Tibial nerve (tissue), 4 donors: ENCODE measurements around the gene CLIC2.
"Not testable (repeated sequence)": the region's sequence is repeated elsewhere in the genome, so short reads cannot be mapped to it uniquely, and the experiment has no call there.

Source experiments
- CTCF ChIP-seq, 5 experiments: fragments of 200-600 bp in 3 of 5; fragments of 450-650 bp in 2 of 5; sonication (generic) in 3 of 5; IDR thresholded peaks; one replicate each; pipeline ENCODE4 v1.5.1; 2016 to 2019; ENCODE audit warnings: antibody characterized with exemption in 5 of 5, mild to moderate bottlenecking in 3 of 5, moderate library complexity in 2 of 5
- EP300 ChIP-seq, 2 donors: sonication (generic); formaldehyde crosslinking; IDR thresholded peaks; one replicate each; pipeline ENCODE4 v1.6.1; 2017; ENCODE audit warnings: antibody characterized with exemption in 2 of 2, mild to moderate bottlenecking in 1 of 2
- POLR2A ChIP-seq, 2 donors: fragments of 450-650 bp; IDR thresholded peaks; one replicate each; pipeline ENCODE4 v1.6.1; 2017; ENCODE audit warnings: antibody characterized with exemption in 2 of 2, mild to moderate bottlenecking in 2 of 2, moderate library complexity in 2 of 2

- not testable (repeated sequence) for TF ChIP-seq EP300, CTCF, POLR2A (IDR thresholded peaks at IDR 0.05)
Observed at GRCh38 chrX:155381843-155382528, 47.6 kb upstream of the CLIC2 start, which contains the start of gene F8A2.
